ENCODE data around the gene ZP4.

DNA sequence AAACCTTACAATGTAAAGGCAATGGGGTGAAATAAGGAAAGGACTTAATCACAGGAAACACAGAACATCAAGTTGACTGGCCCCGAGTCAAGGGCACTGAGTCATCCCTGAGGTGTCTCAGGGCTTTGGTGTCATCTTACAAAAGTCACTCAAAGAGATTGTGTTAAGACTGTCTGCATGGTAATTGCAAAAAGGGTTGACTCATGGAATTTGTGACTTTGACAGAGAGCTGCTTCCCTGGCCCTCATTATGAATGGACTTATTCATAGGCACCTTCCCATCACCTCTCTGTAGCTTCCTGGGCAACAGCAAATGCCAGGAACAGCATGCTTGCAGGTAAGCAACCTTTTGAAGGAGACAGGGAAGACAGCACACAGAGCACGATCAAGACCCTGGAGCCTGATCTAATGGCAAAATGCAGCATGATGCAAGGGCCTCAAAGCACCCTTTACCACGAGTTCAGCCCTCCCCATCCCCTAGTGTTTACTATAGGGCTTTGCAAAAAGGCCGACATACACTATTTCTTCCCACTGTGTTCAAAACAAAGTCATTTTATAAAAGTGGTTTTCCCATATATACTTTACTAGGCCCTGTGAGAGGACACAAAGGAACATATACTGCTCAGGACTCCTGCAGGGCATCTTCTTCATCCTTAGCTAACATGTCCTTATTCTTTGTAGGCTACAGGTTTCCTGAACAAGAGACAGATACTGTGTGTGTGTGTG lies 17.1 kb downstream of the ZP4 start:
- TF ChIP-seq, protein P1, sequence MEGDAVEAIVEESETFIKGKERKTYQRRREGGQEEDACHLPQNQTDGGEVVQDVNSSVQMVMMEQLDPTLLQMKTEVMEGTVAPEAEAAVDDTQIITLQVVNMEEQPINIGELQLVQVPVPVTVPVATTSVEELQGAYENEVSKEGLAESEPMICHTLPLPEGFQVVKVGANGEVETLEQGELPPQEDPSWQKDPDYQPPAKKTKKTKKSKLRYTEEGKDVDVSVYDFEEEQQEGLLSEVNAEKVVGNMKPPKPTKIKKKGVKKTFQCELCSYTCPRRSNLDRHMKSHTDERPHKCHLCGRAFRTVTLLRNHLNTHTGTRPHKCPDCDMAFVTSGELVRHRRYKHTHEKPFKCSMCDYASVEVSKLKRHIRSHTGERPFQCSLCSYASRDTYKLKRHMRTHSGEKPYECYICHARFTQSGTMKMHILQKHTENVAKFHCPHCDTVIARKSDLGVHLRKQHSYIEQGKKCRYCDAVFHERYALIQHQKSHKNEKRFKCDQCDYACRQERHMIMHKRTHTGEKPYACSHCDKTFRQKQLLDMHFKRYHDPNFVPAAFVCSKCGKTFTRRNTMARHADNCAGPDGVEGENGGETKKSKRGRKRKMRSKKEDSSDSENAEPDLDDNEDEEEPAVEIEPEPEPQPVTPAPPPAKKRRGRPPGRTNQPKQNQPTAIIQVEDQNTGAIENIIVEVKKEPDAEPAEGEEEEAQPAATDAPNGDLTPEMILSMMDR (IDR thresholded peaks at IDR 0.05) = no peak
- TF ChIP-seq POLR2A (IDR thresholded peaks at IDR 0.05) = no peak
